Neural cell (in vitro differentiated cells): ENCODE results near the gene GCNT1.

Source experiments
- CTCF ChIP-seq: fragments of 450-650 bp; IDR thresholded peaks from 2 replicates; pipeline ENCODE4 v1.5.1; 2014; ENCODE audit warnings: antibody characterized with exemption, mild to moderate bottlenecking, moderate library complexity; ENCODE audit not compliant: poor library complexity, severe bottlenecking
- POLR2AphosphoS5 ChIP-seq: IDR thresholded peaks from 2 replicates; pipeline ENCODE4 v1.6.1; 2012
- REST ChIP-seq: IDR thresholded peaks from 2 replicates; pipeline ENCODE4 v1.6.1; 2012; ENCODE audit warnings: borderline replicate concordance
- TAF1 ChIP-seq: IDR thresholded peaks from 2 replicates; pipeline ENCODE4 v1.6.1; 2012; ENCODE audit warnings: low read depth

GRCh38 chr9:76516350-76516749 is 57.4 kb downstream of the GCNT1 start:
- TF ChIP-seq REST: no peak
- TF ChIP-seq CTCF: no peak
- no peak for TF ChIP-seq TAF1
- TF ChIP-seq POLR2AphosphoS5: no peak
